Fibroblast of villous mesenchyme (primary cell): ENCODE results near the gene CHGA. TPM values are rescaled to one million over a fixed set of nuclear protein-coding genes. Genes with fewer than 3 reads are reported as not detected.

Experiments
- DNase-seq: peaks from one replicate; pipeline ENCODE4 v3.0.0-alpha.2; 2010; ENCODE audit warnings: low read depth
- H3K4me3 ChIP-seq: 2 replicates; pipeline ENCODE4 v1.5.1; 2011; ENCODE audit warnings: low read depth, mild to moderate bottlenecking, low read length
- CTCF ChIP-seq: IDR thresholded peaks from 2 replicates; pipeline ENCODE4 v1.5.1; 2012; ENCODE audit warnings: low read depth, mild to moderate bottlenecking, low read length; ENCODE audit not compliant: insufficient read depth
- total RNA-seq: library from RNA; depleted of rRNA; stranded (reverse); fragments of >200 nt; gene quantifications from 2 replicates; pipeline ENCODE4 v1.2.3, GENCODE V29; 2012

Gene CHGA
- total RNA-seq, 1 donor: not detected

GRCh38 chr14:92954933-92955332 lies 32.0 kb downstream of the CHGA start:
- no peak for DNase-seq
- no peak overlapping the region for H3K4me3 ChIP-seq
- TF ChIP-seq CTCF: no peak

- no peak overlapping the region for H3K4me3 ChIP-seq
- no peak for TF ChIP-seq CTCF
- no peak for DNase-seq
These were observed 32.4 kb downstream of the CHGA start for GRCh38 chr14:92955381-92955780.

GRCh38 chr14:92956961-92957360 lies 34.0 kb downstream of the CHGA start:
- TF ChIP-seq CTCF: no peak
- DNase-seq: no peak
- H3K4me3 ChIP-seq: no peak overlapping the region

GRCh38 chr14:92958373-92959188 lies 35.6 kb downstream of the CHGA start:
- DNase-seq: no peak
- TF ChIP-seq CTCF: no peak
- no peak overlapping the region for H3K4me3 ChIP-seq

- TF ChIP-seq CTCF: no peak
- DNase-seq: no peak
- H3K4me3 ChIP-seq: no peak overlapping the region
These were observed 36.2 kb downstream of the CHGA start for GRCh38 chr14:92959189-92959531.

- no peak overlapping the region for H3K4me3 ChIP-seq
- DNase-seq: no peak
- no peak for TF ChIP-seq CTCF
These were observed 37.1 kb downstream of the CHGA start for GRCh38 chr14:92959761-92960680.
